GM20000 (cell line): ENCODE data around the gene SH3BP4.

Source experiments
- DNase-seq: peaks from one replicate; pipeline ENCODE4 v3.0.0; 2012; ENCODE audit warnings: low spot score
- CTCF ChIP-seq: IDR thresholded peaks from 2 replicates; pipeline ENCODE4 v1.5.1; 2012; ENCODE audit warnings: mild to moderate bottlenecking, control low read depth; ENCODE audit errors: extremely low read depth, missing control alignments

SH3BP4 gene

GRCh38 chr2:234954551-234954992 lies 2.8 kb downstream of the SH3BP4 start:
- no peak for DNase-seq
- no peak for TF ChIP-seq CTCF

- DNase-seq, result no peak
- TF ChIP-seq CTCF, result no peak
Observed at GRCh38 chr2:234955091-234955591, 3.3 kb downstream of the SH3BP4 start.

- no peak for TF ChIP-seq CTCF
Observed at GRCh38 chr2:234955971-234956509, 4.2 kb downstream of the SH3BP4 start.

GRCh38 chr2:234957834-234958135 lies 6.0 kb downstream of the SH3BP4 start:
- no peak for DNase-seq
- no peak for TF ChIP-seq CTCF

More at GRCh38 chr2:234955971-234956509, 4.2 kb downstream of the SH3BP4 start:
- DNase-seq, result no peak

- no peak for DNase-seq
Observed at GRCh38 chr2:234958311-234958710, 6.5 kb downstream of the SH3BP4 start.

GRCh38 chr2:234958746-234959395 lies 7.1 kb downstream of the SH3BP4 start:
- TF ChIP-seq CTCF, result no peak
- DNase-seq, result no peak

More at GRCh38 chr2:234958311-234958710, 6.5 kb downstream of the SH3BP4 start:
- no peak for TF ChIP-seq CTCF

- no peak for TF ChIP-seq CTCF
- no peak for DNase-seq
Observed at GRCh38 chr2:234960175-234961088, 8.6 kb downstream of the SH3BP4 start.
